Astrocyte of the hippocampus (primary cell): ENCODE data around the gene BCAT1.
A peak's percentile ranks its signal among the peaks of the same experiment; 100 is the strongest.

Experiments
- DNase-seq: peaks from one replicate; pipeline ENCODE4 v3.0.0; 2011; ENCODE audit warnings: low read depth, low spot score

Gene BCAT1

DNA sequence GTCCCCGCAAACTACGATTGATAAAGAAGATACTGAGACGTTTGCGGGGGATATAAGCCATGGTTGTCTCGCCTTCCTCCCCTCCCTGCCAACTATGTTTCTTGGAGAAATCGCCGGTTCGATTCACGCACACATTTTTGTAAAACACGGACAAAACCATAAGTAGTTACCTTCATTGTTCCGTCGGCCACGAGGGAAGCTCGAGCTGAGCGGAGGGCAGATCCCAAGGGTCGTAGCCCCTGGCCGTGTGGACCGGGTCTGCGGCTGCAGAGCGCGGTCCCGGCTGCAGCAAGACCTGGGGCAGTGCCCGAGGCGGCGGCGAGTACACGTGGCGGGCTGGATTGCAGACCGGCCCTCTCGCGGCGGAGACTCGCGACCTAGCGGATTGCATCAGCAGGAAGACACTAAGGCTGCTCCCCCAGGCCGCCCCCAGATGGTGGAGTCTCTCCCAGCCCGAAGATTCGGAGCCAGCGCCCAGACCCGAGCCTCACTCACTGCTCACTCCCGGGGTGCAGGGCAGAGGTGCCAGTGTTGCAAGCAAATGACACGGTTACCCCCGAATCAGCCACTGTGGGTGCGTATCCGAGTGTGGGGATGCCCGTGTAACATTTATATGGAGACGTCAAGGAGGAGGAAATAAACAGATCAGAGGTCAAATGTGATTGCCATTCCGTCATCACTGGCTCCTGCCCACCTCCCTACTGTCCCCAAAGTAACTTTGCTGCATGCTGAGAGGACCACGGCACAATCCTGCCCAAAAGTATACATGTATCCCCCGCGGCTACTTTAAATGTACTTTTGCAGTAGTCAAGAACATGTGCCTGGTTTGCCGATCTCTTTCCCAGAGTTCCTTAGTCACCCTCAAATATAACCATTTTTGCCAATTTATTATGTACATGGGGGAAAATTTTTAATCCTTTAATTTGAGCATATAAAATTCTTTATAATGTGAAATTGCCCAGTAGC lies at the start of gene BCAT1:
Gene BCAT1, minus strand, starts transcription at position 345 of the 966 bp plus-strand sequence. Its CDS starts 169 bp downstream, at position 176.
- DNase-seq = peak; percentile 90

DNA sequence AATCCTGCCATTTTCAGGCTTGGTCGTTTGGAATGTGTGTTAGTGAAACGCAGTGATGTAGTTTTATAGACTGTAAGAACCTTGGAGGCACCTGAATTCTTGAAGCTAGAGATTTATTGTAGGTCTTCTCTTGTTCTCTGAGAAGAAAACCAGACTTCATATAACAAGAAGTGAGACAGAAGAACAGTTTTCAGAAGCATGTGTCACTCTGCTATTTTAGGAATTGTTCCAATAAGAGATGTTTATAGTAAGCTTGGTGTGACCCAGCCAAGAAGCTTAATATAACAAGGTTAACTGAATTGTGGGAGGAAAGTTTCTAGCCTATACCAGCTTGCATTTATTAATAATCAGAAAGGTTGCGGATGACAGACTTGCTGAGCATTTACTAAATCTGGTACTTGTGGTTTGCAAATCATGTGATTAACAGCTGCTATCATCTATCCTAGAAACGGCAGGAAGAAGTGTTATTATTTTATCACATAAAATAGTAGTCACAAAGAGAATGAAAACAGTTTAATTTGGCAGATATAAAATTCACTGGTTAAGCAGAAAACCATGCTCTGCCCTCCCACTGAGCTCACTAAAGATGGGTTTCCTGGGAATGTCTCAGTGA lies 49.2 kb upstream of the BCAT1 start:
- DNase-seq = peak; percentile 68

DNA sequence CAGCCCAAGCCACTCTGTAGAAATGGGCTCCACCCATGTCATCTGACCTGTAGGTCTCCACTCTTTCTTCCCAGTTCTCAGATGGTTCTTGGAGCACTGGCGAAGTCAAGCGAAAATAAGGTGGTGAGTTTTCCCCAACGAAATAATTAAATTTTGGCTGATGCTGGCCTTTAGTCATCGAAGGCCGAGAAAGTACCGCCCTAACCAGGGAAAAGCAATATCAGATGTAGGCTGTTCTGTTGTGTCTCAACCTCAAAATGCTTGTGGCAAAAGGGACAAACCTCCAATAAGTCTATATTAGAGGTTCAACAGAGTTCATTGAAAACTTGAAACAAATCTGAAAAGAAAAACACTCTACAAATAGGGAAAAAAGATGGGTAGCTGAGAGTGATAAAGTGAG lies 48.6 kb upstream of the BCAT1 start:
- no peak for DNase-seq

DNA sequence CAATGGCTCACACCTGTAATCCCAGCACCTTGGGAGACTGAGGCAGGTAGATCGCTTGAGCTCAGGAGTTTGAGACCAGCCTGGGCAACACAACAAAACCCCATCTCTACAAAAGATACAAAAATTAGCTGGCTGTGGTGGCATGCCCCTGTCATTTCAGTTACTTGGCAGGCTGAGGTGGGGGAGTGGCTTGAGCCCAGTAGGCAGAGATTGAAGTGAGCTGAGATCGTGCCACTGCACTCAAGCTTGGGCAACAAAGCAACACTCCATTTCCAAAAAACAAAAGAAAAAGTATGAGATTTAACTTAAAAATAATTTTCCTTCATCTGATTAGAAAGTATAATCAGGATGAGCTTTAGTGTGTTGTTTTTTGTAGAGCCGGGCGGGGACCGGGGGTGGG lies 47.9 kb upstream of the BCAT1 start:
- DNase-seq = no peak

DNA sequence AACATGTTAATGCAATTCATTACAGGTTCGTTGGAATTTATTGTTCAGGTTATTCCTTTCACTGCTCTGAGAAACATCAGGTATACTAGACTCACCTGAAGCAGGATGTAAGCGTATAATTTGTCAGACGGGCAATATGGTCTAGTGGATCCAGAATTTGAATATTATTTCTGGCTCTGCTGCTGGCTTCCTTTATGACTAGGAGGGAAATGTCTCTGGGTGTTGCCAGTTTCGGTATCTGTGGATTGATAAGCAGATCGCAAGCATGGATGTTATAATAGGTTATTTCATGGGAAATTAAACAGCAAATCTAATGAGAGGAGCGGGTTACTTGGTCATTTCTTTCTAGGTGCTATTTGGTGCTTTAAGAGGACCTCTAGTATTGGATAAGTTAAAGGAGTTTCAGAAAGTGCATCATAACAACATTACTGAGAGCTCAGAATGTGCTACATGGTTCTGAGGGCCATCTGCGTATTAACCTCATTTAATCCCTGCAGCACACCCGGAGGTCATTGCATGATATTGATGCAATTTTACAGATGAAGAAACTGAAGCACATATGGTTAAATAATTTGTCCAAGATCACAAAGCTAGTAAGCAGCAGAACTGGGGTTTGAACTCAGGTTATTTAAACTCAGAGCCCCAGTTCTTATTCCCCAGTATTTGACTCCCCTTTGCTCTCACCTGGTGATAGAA lies 47.3 kb upstream of the BCAT1 start:
- no peak for DNase-seq

DNA sequence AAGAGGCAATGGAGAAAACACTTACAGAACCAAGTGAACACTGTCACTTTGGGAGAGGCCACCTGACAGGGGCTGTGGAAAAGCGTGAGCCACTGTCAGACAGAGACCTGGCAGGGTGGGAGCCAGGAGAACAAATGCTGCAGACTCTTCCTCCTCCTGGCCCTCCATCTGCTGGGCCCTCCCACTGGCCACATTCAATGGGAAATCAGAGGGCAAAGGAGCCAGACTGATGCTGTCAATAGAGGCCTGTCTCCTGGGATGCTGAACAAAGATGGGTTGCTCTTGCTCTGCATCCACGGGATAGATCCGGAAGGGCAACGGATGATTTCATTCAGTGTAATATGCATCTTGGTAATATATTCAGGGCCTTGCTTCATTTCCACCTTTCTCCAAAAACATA lies 44.9 kb upstream of the BCAT1 start:
- no peak for DNase-seq

- peak; percentile 71 for DNase-seq
Measured at GRCh38 chr12:24991209-24992049, 42.5 kb upstream of the BCAT1 start.

DNA sequence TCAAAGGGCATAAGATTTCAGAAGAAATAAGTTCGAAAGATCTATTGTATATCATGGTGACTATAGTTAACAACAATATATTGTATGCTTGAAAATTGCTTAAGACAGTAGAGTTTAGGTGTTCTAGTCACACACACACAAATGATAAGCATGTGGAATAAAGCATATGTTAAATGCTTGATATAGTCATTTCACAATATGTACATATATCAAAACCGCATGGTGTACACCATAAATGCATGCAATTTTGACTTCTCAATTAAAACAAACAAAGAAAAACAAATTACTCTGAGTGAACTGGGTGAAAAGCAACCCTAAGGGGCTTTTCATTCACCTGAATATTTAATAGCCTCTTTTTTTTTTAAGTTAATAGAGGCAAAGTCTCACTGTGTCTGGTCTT lies 40.3 kb upstream of the BCAT1 start:
- no peak for DNase-seq

GRCh38 chr12:24982250-24982649 lies 33.3 kb upstream of the BCAT1 start:
- DNase-seq = no peak

DNA sequence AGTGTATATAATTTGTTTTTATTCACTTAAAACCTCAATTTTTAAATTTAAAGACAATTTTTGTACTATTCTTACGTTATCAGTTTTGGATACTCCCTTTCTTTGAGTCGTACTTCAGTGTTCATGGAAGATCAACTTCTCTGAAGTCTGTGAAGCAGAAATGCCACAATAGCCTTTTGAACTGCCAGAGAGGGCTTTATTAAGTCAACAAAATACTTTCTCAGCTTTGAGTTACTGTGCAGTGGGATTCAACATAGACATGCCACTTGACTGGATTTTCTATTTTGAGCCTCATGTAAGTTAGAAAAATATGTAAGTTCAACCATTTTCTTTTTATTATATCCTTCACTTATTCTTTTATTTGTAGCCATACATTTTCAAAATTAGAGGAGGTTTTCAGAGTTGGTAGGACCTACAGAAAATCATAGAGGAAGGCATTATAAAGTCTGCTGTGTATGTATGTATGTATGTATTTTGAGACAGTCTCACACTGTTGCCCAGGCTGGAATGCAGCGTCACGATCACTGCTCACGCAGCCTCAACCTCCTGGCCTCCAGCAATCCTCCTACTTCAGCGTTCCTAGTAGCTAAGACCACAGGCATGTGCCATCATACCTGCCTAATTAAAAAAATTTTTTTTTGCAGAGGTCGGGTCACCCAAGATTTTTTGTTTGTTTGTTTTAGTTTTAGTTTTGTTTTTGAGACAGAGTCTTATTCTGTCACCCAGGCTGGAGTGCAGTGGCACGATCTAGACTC lies 31.3 kb upstream of the BCAT1 start:
- peak; percentile 37 for DNase-seq

DNA sequence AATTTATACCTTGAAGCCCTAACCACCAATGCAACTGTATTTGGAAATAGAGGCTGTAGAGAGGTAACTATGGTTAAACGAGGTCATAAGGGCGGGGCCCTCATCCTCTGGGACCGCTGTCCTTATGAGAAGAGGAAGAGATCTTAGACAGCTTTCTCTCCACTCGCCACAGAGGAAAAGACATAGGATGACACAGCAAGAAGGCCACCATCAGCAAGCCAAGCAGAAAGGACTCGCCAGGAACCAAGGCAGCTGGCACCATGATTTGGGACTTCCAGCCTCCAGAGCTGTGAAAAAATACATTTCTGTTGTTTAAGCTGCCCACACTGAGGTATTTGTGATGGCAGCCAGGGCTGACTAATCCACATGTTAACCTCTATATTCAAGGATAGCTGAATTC lies 30.4 kb upstream of the BCAT1 start:
- no peak for DNase-seq

DNA sequence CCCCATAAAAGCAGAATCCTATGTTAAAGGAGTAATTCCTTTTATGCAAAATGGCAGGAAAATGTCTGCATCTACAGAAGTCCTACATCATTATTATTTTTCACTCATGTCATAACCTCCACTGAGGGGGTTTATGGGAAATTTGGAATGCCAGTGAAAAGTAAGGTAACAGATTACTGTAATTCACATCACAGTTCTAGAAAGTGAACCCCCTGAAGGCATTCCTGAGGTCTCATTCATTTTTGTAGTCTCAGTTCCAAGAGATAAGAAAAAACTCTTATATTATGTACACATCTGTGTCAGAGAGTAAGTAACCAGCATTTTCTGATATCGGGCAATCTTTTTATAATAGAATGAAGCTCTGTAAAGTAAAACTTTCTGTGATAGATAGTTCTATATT lies 28.8 kb upstream of the BCAT1 start:
- no peak for DNase-seq

DNA sequence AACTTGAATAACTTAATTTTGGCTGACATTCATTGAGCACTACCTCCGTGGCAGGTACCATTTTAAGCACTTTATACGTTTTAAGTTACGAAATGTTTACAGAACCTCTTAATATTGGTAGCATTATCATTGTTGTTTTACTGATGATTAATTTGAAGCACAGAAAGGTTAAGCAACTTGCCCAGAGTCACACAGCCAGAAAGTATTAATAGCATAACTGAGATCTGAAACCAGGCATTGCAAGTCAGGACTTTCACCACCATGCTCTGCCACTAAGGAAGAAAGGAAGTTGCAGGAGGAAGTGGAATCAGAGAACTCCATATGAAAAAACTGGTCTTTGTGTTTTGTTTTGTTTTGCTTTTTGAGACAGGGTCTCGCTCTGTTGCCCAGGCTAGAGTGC lies 28.2 kb upstream of the BCAT1 start:
- no peak for DNase-seq

DNA sequence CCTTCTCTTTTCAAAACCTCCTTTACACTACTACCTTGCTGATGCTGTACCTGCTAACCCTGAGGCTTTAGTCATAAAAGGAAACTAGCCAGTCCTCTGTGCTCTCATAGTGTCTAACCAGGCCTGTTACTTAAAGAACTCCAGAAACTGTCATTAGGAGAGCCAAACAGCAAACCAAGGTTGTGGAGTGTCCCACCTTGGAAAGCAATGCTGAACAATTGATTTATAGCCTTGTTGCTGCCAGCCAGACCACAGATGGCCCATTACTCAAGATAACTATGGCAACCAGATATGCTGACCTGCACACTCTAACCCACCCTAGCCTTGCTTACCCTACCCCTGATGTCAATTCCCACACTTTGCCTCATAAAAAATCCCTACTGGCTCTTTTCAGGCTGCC lies 26.5 kb upstream of the BCAT1 start:
- no peak for DNase-seq

DNA sequence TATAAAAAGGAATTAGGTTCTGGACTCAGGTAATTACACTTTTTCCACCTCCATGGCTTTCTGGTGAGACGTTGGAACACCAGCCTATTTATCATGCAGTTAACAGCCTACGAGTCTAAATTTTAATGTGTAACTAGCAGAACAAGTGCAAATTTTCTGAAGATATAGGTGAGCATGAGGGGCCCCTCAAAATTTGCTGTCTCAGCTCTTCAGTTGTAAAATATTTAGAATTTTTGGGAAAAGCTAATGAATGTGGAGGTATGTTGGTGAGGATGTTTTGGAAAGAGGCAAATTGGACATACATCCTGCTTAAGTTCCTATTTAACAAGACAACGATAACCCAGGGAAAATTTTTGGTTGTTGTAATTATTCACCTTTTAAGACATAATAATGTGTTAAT lies 25.3 kb upstream of the BCAT1 start:
- no peak for DNase-seq

- no peak for DNase-seq
Measured at GRCh38 chr12:24972078-24972477, 23.2 kb upstream of the BCAT1 start.

GRCh38 chr12:24970177-24970576 lies 21.3 kb upstream of the BCAT1 start:
- no peak for DNase-seq

DNA sequence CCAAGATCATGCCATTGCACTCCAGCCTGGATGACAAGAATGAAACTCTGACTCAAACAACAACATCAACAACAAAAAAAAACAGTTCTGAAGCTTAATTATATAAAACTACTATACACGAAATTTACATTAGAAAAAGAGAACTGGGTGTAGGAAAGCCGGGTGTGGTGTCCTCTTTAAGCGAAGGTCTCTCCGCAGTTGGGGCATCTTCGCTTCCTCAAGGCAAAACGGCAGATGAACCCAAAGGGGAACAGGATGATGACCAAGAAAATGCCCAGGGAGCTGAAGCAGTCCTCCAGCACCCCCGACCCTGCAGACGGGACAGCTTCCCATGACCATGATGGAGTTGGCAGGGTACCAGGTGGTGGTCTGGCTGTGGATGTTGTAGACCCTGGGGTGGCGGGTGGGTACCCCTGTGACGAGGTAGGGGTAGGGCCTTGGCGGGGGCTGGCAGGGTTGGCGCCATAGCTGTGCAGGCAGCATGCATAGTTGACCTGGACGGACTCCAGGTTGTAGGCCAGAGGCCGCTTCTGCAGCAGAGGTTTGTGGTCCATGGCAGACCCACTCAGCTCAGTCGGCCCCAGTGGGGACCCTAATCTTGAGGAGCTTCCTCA lies 18.2 kb upstream of the BCAT1 start:
- no peak for DNase-seq

DNA sequence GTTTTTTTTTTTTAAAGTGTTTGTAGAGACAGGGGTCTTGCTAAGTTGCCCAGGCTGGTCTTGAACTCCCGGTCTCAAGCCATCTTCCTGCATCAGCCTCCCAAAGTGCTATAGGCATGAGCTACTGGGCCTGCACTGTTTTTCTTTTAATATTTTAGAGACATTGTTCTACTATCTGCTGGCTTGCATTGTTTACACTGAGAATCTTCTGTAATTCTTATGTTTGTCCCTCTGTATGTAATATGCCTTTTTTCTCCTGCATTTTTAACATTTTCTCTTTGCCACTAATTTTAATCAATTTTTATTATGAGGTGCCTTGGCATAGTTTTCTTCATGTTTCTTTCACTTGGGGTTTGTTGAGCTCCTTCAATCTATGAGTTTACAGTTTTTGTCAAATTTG lies 15.4 kb upstream of the BCAT1 start:
- DNase-seq = no peak

GRCh38 chr12:24960222-24960855 lies 11.4 kb upstream of the BCAT1 start:
- DNase-seq = peak; percentile 74
